ENCODE measurements around the gene INSIG1.

The INSIG1 gene

DNA sequence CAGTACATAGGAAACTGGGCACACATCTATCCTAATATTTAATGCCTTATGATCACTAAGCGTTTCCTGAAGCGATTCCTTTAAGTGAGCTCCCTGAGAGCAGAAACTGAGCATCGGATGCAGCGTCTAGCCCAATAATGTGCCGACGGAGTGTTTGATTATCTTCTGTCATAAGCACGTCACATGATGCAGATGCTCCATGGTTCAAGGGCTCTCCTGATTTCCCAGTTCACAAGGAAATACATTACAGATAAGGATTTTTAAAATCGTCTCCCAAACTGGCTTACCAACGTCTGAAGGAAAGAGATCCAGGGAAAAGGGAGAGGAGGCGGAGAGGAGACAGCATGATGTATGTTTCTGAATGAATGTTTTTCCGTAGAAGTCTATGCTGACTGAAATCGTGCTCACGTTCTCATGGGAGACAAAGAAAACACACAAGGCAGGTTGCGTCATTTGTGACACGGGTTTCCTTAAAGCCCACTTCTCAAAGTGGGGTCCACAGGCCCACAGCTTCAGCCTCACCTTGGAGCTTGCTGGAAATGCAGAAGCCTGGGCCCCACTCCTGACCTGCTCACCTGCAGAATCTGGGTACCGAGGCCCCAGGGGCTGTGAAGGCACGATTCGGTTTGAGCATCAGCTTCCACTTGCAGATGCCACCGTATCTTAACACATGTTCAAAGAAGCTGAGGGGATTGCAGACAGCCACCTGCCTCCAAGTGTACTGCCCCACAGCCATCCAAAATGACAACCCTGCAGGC is 21.5 kb upstream of the INSIG1 start:
- no peak overlapping the region for H3K4me3 ChIP-seq (ENCODE audit: low read depth, low read length)
- TF ChIP-seq, protein P1, sequence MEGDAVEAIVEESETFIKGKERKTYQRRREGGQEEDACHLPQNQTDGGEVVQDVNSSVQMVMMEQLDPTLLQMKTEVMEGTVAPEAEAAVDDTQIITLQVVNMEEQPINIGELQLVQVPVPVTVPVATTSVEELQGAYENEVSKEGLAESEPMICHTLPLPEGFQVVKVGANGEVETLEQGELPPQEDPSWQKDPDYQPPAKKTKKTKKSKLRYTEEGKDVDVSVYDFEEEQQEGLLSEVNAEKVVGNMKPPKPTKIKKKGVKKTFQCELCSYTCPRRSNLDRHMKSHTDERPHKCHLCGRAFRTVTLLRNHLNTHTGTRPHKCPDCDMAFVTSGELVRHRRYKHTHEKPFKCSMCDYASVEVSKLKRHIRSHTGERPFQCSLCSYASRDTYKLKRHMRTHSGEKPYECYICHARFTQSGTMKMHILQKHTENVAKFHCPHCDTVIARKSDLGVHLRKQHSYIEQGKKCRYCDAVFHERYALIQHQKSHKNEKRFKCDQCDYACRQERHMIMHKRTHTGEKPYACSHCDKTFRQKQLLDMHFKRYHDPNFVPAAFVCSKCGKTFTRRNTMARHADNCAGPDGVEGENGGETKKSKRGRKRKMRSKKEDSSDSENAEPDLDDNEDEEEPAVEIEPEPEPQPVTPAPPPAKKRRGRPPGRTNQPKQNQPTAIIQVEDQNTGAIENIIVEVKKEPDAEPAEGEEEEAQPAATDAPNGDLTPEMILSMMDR (IDR thresholded peaks at IDR 0.05; ENCODE audit: insufficient read depth, low read length, missing control alignments) = no peak
- ChIA-PET POLR2A (no interaction called here), CTCF (no interaction called here)
- no peak for DNase-seq (ENCODE audit: low read depth, low spot score)

DNA sequence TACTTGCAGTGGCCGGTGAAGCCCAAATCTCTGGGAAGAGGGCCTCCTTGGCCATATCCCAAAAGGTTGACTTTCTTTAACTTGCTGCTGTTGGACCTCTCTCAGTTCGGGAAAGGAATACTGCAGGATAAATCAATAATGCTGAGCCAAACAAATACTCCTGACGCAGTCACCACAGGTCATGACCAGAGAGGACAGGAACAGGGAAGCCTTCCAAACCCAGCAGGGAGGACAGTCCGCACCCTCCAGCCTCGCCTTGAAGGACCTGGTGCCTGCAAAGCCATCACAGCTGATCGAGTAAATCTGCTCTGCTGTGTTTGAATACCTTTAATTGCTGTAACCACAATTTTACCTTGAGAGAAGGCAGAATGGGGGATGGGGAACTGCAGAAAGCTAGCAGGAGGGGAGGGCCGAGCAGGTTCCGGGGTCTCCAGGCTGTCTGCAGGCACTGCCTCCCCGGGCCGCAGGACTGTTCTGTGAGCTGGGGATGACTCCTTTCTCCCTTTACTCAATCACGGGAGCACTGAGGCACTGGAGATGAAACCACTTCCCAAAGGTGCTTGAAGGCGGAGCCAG is 20.8 kb upstream of the INSIG1 start:
- CTCF ChIA-PET = no interaction called here
- no peak overlapping the region for H3K4me3 ChIP-seq (ENCODE audit: low read depth, low read length)
- TF ChIP-seq, protein P1 (IDR thresholded peaks at IDR 0.05; ENCODE audit: insufficient read depth, low read length, missing control alignments) = no peak
- POLR2A ChIA-PET = no interaction called here
- no peak for DNase-seq (ENCODE audit: low read depth, low spot score)

DNA sequence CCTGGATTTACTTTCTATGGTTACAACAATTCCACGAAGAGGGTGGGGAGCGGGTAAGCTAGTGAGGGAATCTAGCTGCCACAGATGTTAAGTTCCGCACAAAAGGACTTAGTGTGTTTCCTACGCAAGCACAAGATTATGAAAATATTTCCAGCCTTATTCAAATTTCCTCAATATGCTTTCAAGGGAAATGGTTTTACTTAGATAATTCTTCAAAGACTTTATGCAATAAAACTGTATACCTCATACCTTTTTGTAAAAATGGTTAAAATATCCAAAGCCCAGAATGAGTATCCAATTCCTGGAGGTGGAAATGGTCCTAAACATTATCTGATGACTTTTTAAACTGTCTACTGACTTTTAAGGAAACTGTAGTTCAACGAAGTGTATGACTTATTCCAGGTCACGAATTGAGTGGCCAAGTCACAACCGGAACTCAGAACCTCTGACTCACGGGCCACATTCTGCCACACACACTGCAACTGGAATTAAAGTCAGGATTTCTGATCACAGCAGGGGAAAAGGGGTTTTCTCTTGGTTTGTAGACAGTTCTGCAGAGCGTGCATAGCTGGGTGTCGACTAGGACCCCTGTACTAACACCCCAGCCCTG is 20.2 kb upstream of the INSIG1 start:
- DNase-seq (ENCODE audit: low read depth, low spot score) = no peak
- TF ChIP-seq, protein P1 (IDR thresholded peaks at IDR 0.05; ENCODE audit: insufficient read depth, low read length, missing control alignments) = no peak
- CTCF ChIA-PET = no interaction called here
- POLR2A ChIA-PET = no interaction called here
- H3K4me3 ChIP-seq (ENCODE audit: low read depth, low read length) = no peak overlapping the region

DNA sequence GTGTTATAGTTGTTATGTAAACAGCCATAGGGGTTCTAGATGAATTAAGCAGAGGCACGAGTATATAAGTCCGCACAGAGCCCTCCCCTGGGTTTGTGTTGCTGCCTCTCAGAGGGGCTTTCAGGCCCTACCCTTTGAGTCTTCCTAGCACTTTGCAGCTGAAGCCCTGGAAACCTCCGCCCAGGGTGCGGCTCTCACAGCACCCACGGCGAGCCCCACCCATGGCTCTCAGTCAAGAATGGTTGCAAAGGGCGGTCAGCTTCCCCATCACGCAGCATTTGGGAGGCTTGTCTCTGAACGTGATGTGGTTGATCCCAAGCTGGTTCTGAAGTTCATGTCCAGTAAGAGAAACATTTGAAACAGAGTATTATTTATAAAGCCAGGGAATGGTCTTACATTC is 18.8 kb upstream of the INSIG1 start:
- POLR2A ChIA-PET = no interaction called here
- DNase-seq (ENCODE audit: low read depth, low spot score) = no peak
- H3K4me3 ChIP-seq (ENCODE audit: low read depth, low read length) = no peak overlapping the region
- TF ChIP-seq, protein P1 (IDR thresholded peaks at IDR 0.05; ENCODE audit: insufficient read depth, low read length, missing control alignments) = no peak
- CTCF ChIA-PET = no interaction called here

DNA sequence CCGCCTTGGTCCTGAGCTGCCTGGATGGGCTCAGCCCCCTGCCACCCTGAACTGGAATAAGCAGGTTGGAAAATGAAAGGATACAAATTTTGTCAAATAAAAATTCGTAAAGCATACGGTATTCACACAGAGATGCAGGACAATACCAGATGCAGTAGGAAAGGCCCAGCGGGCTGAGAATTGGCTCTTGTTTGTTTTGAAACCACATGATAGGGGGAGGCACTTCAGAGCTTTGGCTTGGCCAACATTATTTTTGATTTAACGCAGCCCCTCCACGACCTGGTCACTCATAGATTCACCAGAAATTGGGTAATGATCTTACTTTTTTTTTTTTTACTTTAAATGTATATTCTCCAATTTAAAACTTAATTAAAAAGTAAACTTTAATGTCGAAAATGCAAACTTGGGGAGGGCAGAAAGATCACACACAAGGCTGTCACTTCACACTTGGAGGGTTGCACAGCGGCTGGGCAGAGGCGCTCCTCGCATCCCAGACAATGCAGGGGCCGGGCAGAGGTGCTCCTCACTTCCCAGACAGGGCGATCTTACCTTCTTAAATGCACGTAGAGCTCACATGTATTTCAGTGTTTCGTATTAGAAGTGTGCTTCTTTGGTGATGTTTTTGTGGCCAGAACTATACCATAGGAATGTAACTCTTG is 17.8 kb upstream of the INSIG1 start:
- no peak for DNase-seq (ENCODE audit: low read depth, low spot score)
- TF ChIP-seq, protein P1 (IDR thresholded peaks at IDR 0.05; ENCODE audit: insufficient read depth, low read length, missing control alignments) = no peak
- no peak overlapping the region for H3K4me3 ChIP-seq (ENCODE audit: low read depth, low read length)
- ChIA-PET CTCF (no interaction called here), POLR2A (no interaction called here)

All from AG04449 (cell line).